Measurements from ENCODE around the gene ABCC8.

DNA sequence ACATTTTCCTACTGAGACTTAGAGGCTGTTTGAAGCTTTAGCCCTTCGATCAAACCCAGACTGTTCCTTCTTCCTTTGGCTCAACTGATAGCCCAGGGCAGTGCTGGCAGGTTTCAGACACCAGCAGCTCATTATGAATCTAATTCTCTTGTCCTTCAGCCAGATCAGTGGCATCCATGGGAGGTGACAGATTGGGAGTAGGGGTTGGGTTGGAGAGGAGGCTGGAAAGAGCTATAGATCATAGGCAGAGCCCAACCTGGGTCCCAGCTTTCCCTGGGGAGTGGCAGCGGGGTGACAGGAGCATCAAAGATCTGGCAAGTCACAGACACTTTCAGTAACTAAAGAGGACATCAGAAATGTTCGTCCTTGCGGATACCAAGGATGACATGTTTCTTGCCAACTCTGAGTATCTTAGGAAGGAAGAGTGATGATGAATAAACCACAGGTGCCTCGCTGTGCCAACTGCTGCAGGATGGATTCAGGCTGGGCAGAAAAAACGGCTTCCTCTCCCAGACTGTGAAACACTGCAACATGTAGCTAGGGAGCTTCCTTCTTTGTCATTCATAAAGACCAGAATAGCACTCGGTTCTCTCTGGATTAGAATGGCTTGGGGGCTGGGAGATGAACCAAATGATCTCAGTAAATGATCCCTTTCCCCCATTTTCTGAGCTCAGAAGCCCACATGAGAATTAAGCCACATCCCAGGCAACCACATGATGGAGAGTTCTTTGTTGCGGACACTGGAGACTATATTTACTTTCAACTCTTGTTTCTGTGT is 19.1 kb downstream of the ABCC8 start:
- TF ChIP-seq TAF1 (IDR thresholded peaks at IDR 0.05; ENCODE audit: low read depth, low read length) (no peak), POLR2AphosphoS5 (IDR thresholded peaks at IDR 0.05; ENCODE audit: low read depth, low read length) (no peak), EP300 (IDR thresholded peaks at IDR 0.05; ENCODE audit: borderline replicate concordance in 1 of 2, low read depth in 2 of 2, low read length in 2 of 2) (no peak), PHF8 (conservative IDR thresholded peaks at IDR 0.05; ENCODE audit: low read depth, low read length) (no peak), SRF (IDR thresholded peaks at IDR 0.05; ENCODE audit: low read depth, low read length) (no peak), CTCF (IDR thresholded peaks at IDR 0.05; ENCODE audit: control extremely low read depth in 1 of 3, insufficient read depth in 1 of 3, low read depth in 1 of 3, low read length in 3 of 3) (no peak)
